Large intestine (tissue), 3 donors: ENCODE measurements around the gene SORBS2. TPM values are rescaled to one million over a fixed set of nuclear protein-coding genes. Genes with fewer than 3 reads are reported as not detected.

Experiments
- DNase-seq, 2 donors: peaks; one replicate each; pipeline versions ENCODE4 v3.0.0 to v3.0.0-alpha.2; 2013
- H3K27ac ChIP-seq: one replicate; pipeline ENCODE4 v1.5.1; 2013; ENCODE audit warnings: low read length
- H3K27me3 ChIP-seq: 2 replicates; pipeline ENCODE4 v1.6.1; 2013; ENCODE audit warnings: low read length; ENCODE audit not compliant: control insufficient read depth, insufficient read depth
- H3K36me3 ChIP-seq: 2 replicates; pipeline ENCODE4 v1.6.1; 2013; ENCODE audit warnings: low read length; ENCODE audit not compliant: control insufficient read depth, insufficient read depth
- H3K4me1 ChIP-seq: one replicate; pipeline ENCODE4 v1.6.1; 2013; ENCODE audit warnings: low read length; ENCODE audit not compliant: control insufficient read depth, insufficient read depth
- H3K4me3 ChIP-seq: one replicate; pipeline ENCODE4 v1.5.1; 2013; ENCODE audit warnings: low read length
- H3K9me3 ChIP-seq: one replicate; pipeline ENCODE4 v1.6.1; 2013; ENCODE audit warnings: mild to moderate bottlenecking, low read depth, low read length, moderate library complexity; ENCODE audit not compliant: control insufficient read depth
- WGBS: methylation state at CpG from one replicate; pipeline ENCODE4 v1.1.5; 2013; ENCODE audit warnings: low lambda C conversion rate; ENCODE audit not compliant: insufficient coverage; 5-methylcytosine and 5-hydroxymethylcytosine counted together
- polyA plus RNA-seq: library from polyadenylated mRNA; unstranded; fragments of 120-200 nt; gene quantifications from one replicate; pipeline ENCODE4 v1.2.1, GENCODE V29; 2013

The SORBS2 gene
- polyA plus RNA-seq, 1 donor: 34.4 TPM

DNA sequence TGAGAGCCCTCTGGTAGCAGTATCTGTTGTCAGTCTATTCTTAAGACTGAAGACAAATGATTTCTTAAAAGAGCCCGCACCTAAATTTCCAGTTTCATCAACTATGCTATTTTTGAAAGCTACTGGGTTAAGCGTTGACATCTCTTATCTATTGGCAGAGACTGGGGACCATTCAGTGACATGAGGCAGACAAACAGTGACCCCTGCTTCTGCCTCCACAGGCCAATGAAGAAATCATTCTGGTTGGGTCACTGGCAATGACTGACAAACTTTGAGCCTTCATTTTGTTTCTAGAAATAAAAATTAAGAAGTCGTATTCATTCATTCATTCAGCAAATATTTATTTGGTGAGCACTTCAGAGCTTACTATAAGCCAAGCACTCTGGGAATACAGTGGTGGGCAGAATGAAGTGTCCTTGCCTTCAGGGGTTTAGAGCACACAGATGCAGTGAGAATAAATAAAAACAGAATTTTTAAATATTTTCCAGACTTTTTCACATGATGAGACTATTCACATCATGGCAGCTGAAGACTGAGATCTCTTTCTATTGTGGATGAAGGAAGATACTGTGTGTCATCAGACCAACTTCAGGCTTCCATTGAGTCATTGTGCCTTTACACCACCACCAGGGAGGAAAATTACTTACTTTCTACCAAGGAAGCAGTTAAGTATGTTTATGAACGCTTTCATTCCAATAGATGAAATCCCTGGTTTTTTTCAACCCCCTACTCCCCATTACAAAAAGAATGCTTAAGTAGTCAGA lies 36.0 kb downstream of the SORBS2 start:
- no peak overlapping the region for H3K4me3 ChIP-seq
- 88% methylated on average over 1 of the region's 4 CpGs for WGBS
- H3K4me1 ChIP-seq: peaks cover 14% of the 10 kb centered on the region
- H3K36me3 ChIP-seq: no peaks in the 10 kb centered on the region
- H3K9me3 ChIP-seq: no peaks in the 10 kb centered on the region
- H3K27ac ChIP-seq: no peak overlapping the region
- H3K27me3 ChIP-seq: no peaks in the 10 kb centered on the region
- DNase-seq: no peak

DNA sequence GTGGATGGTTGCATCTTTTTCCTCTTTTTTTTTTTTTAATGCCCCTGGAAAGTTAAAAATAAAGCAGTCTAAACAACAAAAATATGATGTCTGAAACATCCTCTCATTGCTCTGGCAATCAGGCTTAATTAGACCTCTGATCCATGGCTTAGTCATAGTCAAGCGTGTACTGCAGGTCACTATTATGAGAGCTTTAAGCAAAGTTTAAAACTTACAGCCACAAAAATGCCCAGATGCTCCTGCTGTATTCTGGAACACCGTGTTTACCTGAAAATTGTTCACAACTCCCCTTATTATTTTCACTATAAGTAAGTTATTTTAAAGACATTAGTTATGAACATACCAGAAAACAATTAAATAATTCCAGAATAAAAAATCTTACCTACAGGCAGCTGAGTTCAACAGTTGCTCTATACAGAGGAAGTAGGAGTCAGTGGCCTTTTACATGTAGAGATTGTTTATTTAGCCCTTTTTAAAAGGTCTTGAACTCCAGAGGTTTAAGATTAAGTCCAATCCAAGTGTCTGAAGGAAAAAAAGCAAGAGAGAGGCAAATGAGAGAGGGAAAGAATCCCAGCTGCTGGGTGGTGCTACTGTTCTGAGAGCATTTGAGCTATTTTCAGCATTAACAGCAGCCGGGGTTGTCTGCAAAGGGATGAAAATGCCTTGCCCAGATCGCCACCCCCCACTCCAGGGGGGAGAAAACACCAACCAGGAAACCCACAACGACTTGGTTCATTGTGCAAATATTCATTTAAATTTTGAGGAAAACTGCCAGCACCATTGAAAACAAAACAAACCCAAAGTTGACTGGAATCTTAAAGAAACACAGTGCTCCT lies 36.9 kb downstream of the SORBS2 start:
- WGBS: 10% methylated on average over 2 of the region's 5 CpGs
- no peak overlapping the region for H3K4me3 ChIP-seq
- H3K36me3 ChIP-seq: no peaks in the 10 kb centered on the region
- no peaks in the 10 kb centered on the region for H3K9me3 ChIP-seq
- peak; percentile 15 to 61 for DNase-seq
- H3K4me1 ChIP-seq: peaks cover 14% of the 10 kb centered on the region
- no peaks in the 10 kb centered on the region for H3K27me3 ChIP-seq
- peak overlapping the region; percentile 70 for H3K27ac ChIP-seq

DNA sequence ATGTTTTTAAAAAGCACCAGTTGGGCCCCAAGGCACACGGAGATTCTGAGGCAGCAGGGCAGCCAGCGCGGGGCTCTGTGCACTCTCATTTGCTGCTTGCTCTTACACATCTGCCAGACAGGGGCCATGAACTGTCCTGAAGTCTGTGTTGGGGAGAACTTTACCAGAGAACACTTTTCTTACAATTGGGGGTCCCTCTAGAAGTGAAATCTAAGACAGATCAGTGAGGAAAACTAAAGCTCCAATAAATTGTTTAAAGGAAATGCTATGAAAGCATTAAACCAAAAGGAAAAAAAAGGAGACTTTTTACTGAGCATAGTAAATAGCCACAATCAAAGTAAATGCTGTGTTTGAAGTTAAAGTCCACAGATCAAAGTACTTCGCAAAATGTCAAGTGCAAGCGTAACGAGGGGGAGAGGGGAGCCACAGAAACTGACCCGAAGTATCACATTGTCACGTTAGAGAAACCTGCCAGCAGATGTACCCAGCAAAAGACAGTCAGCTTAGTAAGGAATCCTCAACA lies 37.8 kb downstream of the SORBS2 start:
- Histone ChIP-seq H3K27ac (peak overlapping the region; percentile 70), H3K9me3 (peaks cover 2% of the 10 kb centered on the region), H3K36me3 (no peaks in the 10 kb centered on the region), H3K4me3 (peak overlapping the region; percentile 24), H3K4me1 (peaks cover 14% of the 10 kb centered on the region), H3K27me3 (no peaks in the 10 kb centered on the region)
- peak; percentile 47 to 83 for DNase-seq
- no CpG with 5 or more reads among the region's 8 CpGs for WGBS

DNA sequence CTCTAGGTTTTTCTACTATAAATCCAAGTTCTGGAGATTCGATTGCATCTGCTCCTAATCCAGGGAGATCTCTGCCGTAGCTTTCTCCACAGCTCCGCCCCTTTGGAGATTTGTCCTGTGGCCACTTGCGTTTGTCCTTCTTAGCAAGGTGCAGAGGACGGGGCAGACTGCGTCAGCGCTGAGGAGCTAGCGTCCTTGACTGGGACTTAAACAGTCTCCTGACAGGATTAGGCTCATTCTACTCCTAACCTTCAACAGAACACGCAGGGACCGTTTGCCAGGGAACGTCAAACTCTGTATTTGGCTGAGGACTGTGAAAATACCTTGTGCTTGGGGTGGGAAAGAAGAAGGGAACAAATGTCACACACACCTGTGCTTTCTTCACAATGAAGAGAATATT lies 38.6 kb downstream of the SORBS2 start:
- Histone ChIP-seq H3K36me3 (no peaks in the 10 kb centered on the region), H3K4me3 (peak overlapping the region; percentile 24), H3K4me1 (peaks cover 14% of the 10 kb centered on the region), H3K9me3 (peaks cover 2% of the 10 kb centered on the region), H3K27me3 (no peaks in the 10 kb centered on the region), H3K27ac (peak overlapping the region; percentile 70)
- WGBS: 20% methylated on average over 1 of the region's 11 CpGs
- DNase-seq: peak; percentile 23 to 67

DNA sequence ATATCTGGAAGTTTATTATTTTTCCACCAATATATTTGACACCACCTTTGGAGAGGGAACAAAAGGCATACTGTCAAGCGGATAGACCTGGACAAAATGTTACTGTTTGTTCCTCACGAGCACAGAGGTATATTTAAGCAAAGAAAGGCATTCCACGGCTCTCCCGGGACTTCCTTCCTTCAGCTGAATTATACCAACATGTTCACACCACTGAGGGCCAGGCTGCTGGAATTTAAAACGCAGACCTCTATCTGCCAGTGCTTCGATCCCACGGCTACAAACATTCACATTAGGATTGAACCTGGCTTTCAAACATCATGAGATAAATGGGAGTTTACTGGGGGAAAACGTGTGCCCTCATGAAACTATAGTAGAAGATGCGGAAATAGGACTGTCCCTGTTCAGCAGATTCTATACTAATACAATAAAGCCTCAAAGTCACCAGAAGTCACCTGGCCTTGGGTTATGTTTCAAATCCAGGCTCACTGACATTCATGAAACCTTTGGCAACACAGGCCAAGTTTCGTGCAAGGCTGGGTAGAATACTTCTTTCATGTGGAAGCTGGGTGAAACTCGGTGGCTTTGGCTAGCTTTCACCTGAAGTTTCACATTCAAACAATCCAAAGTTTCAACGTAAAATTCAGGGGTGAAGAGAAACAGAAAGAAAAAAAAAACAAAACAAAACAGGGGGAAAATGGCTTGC lies 39.5 kb downstream of the SORBS2 start:
- Histone ChIP-seq H3K4me1 (peaks cover 14% of the 10 kb centered on the region), H3K27ac (no peak overlapping the region), H3K9me3 (peaks cover 2% of the 10 kb centered on the region), H3K4me3 (no peak overlapping the region), H3K27me3 (no peaks in the 10 kb centered on the region), H3K36me3 (no peaks in the 10 kb centered on the region)
- WGBS: no CpG with 5 or more reads among the region's 12 CpGs
- no peak for DNase-seq

DNA sequence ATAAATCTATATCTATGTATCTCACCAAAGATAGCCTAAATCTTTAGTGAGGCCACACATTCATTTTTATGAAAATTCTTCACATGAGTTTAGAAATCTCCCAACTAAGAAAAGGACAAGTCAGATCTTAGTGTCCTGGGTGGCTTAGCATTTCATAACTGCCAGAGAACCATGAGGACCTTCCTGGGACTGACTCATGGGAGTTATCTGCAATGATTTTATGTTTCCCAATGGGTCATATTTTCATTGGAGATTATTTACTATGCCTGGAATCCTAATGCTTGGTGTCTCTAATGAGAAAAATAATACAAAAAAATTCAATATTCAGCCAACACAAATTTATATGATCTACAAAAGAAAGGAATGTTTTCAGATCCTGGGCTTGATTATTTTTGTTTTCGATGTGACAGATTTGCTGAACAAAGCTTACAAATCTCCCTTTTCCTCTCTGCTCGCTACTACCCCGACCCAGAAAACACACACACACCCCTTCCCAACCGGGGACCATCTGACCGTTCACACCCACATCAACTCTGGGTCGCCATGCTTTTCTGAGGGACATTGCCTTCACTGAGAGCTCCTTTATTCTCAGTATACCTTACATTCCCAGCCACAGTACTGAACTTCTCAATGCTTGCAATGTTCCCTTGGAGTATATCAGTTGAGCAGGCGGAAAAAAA lies 40.1 kb downstream of the SORBS2 start:
- no CpG with 5 or more reads among the region's 7 CpGs for WGBS
- Histone ChIP-seq H3K4me1 (peaks cover 14% of the 10 kb centered on the region), H3K9me3 (peaks cover 2% of the 10 kb centered on the region), H3K36me3 (no peaks in the 10 kb centered on the region), H3K4me3 (no peak overlapping the region), H3K27me3 (no peaks in the 10 kb centered on the region), H3K27ac (no peak overlapping the region)
- DNase-seq: no peak

DNA sequence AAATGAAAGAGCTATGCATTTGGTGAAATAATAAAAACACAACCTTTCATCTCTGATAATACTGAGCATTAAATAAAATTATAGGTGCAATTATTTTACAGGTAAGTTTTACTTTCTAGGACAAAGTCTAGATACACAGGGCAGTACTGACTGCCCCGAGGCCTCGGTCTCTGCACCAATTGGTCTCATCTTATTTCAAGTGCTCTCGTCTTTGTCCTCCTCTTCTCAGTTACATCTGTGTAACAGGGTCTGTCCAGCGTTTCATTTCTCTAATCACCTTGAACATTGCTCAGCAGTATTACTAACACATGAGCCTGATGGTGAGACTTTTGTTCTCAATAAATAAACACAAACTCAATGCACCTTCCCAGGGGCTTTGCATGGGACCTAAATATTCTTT lies 44.5 kb downstream of the SORBS2 start:
- Histone ChIP-seq H3K4me3 (no peak overlapping the region), H3K9me3 (peaks cover 2% of the 10 kb centered on the region), H3K27ac (no peak overlapping the region), H3K36me3 (no peaks in the 10 kb centered on the region), H3K4me1 (peaks cover under 1% of the 10 kb centered on the region), H3K27me3 (no peaks in the 10 kb centered on the region)
- WGBS: no CpG with 5 or more reads among the region's 4 CpGs
- DNase-seq: no peak

DNA sequence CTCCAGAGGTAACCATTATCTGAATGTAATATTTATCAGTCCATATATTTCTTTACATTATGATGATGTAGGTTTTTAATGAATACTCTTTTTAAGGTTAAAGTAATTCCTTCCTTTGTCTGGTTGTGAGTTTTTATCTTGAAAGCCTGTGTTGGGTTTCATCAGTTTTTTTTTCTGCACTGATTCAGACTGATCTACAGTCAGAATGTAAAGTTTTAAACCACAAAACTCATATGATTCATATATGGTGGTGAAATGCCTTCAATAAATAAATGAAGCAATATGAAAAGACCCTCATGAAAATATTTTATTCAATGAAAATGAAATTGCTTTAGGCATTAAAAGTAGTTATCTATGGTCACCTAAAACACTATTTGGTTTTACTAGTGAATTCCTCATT lies 47.1 kb downstream of the SORBS2 start:
- no peaks in the 10 kb centered on the region for H3K27me3 ChIP-seq
- H3K4me3 ChIP-seq: no peak overlapping the region
- no peaks in the 10 kb centered on the region for H3K36me3 ChIP-seq
- H3K4me1 ChIP-seq: no peaks in the 10 kb centered on the region
- DNase-seq: no peak
- peaks cover under 1% of the 10 kb centered on the region for H3K9me3 ChIP-seq
- no peak overlapping the region for H3K27ac ChIP-seq

DNA sequence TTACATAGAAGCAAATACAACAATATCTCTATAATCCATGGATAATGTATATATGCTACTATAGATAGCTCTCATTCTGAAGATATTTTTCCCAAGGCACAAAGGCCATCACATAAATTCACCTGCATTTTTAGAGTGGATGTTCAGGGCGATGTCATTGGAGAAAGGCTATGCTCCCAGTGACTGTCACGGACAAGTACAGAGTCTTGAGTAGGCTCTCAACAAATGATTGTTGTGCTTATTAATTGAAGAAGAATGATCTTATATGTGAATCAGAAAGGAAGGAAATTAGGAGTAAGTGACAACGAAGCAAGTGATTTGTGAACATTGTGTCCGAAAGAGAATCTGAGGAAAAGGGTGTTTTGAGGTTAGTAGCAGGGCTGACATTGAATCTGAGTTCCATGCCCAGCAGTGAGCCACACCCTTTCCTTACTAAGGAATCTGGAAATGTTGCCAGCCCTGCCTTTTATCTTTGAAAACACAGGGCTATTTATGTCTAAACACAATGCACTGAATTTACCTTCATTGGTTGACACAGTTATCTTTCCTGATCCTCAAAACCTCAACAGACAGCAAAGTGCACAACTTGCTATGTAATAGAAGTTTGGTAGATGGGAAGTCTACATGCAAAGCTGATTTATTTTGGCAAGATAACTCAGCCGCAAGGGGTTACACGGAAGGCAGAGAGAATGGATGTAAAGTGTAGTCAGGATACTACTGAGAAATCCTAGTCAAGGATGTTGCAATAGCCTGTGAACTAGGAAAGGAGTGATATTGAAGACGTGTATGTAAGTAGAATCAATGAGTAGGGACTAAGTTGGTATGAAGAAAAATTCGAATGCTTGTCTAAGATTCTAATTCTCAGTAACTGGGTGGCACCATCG lies 50.4 kb downstream of the SORBS2 start:
- no peak overlapping the region for H3K27ac ChIP-seq
- 92% methylated on average over 6 of the region's 9 CpGs for WGBS
- no peak for DNase-seq

More for the DNA sequence above, 50.4 kb downstream of the SORBS2 start:
- no peaks in the 10 kb centered on the region for H3K36me3 ChIP-seq
- H3K9me3 ChIP-seq: no peaks in the 10 kb centered on the region
- H3K4me1 ChIP-seq: no peaks in the 10 kb centered on the region
- no peak overlapping the region for H3K4me3 ChIP-seq
- H3K27me3 ChIP-seq: no peaks in the 10 kb centered on the region
